ENCODE data around the gene GPRC6A. TPM values are rescaled to one million over a fixed set of nuclear protein-coding genes. Genes with fewer than 3 reads are reported as not detected.

The GPRC6A gene
- total RNA-seq, 1 experiment from 2014 or later, result not detected

- no peaks in the 10 kb centered on the region; a peak in 2 of 7 replicates for H3K36me3 Mint-ChIP-seq (ENCODE audit: insufficient read depth in 1 of 3, low read depth in 3 of 3)
- Histone ChIP-seq H3K27me3 (ENCODE audit: insufficient read depth, low read length) (peaks cover 17% of the 10 kb centered on the region; the same call in 1 of the 2 replicates), H2AFZ (ENCODE audit: low read length) (no peak overlapping the region), H2BK120ac (ENCODE audit: low read depth, low read length, poor library complexity, severe bottlenecking) (no peak overlapping the region), H3K27ac (ENCODE audit: insufficient read length, low read depth, low read length) (no peak overlapping the region), H3K23me2 (ENCODE audit: insufficient read length, low read depth, low read length, poor library complexity, severe bottlenecking) (peaks cover 12% of the 10 kb centered on the region), H2BK15ac (ENCODE audit: low read depth, low read length) (no peak overlapping the region), H2BK12ac (ENCODE audit: insufficient read length, low read depth, low read length) (no peak overlapping the region), H3K23ac (ENCODE audit: insufficient read length, low read depth, low read length) (no peak overlapping the region), H3T11ph (ENCODE audit: low read length) (no peak overlapping the region), H2AK5ac (ENCODE audit: insufficient read length, low read length) (no peak overlapping the region), H3K79me1 (ENCODE audit: insufficient read depth, low read depth, low read length, poor library complexity, severe bottlenecking) (no peaks in the 10 kb centered on the region), H3K79me2 (ENCODE audit: insufficient read depth, low read length) (no peaks in the 10 kb centered on the region), H4K91ac (ENCODE audit: insufficient read length, low read depth, low read length) (no peak overlapping the region), H2BK5ac (ENCODE audit: insufficient read length, low read length) (no peak overlapping the region), H3K9me3 (ENCODE audit: control insufficient read depth, low read depth, low read length) (no peaks in the 10 kb centered on the region), H3K4me2 (ENCODE audit: insufficient read depth, insufficient read length, low read length) (no peak overlapping the region), H4K5ac (ENCODE audit: insufficient read length, low read depth, low read length) (no peak overlapping the region), H3K14ac (ENCODE audit: insufficient read depth, low read length) (no peak overlapping the region), H2BK20ac (ENCODE audit: low read depth, low read length, poor library complexity, severe bottlenecking) (no peak overlapping the region), H3K4ac (ENCODE audit: low read depth, low read length) (no peak overlapping the region), H4K20me1 (ENCODE audit: control insufficient read depth, insufficient read depth, insufficient read length) (no peaks in the 10 kb centered on the region), H3K9ac (ENCODE audit: extremely low read depth, insufficient read length, low read length) (no peak overlapping the region), H3K4me1 (ENCODE audit: insufficient read depth, low read length) (no peaks in the 10 kb centered on the region), H3K56ac (ENCODE audit: insufficient read length, low read depth, low read length) (no peak overlapping the region), H3K18ac (ENCODE audit: insufficient read length, low read depth, low read length) (no peak overlapping the region), H4K8ac (replicated peaks; ENCODE audit: insufficient read length, low read depth, low read length) (no peak overlapping the region)
- no peaks in the 10 kb centered on the region; a peak in 1 of 5 replicates for H3K9me3 Mint-ChIP-seq
- no peak for DNase-seq
- peaks cover 14 to 17% of the 10 kb centered on the region in 2 experiments for H3K4me1 Mint-ChIP-seq
- H3K27ac Mint-ChIP-seq, result no peak overlapping the region
- no peak overlapping the region for H3K4me3 Mint-ChIP-seq
- peaks cover 42% of the 10 kb centered on the region for H3K27me3 Mint-ChIP-seq (ENCODE audit: low read depth)
- TF ChIP-seq, protein P1, sequence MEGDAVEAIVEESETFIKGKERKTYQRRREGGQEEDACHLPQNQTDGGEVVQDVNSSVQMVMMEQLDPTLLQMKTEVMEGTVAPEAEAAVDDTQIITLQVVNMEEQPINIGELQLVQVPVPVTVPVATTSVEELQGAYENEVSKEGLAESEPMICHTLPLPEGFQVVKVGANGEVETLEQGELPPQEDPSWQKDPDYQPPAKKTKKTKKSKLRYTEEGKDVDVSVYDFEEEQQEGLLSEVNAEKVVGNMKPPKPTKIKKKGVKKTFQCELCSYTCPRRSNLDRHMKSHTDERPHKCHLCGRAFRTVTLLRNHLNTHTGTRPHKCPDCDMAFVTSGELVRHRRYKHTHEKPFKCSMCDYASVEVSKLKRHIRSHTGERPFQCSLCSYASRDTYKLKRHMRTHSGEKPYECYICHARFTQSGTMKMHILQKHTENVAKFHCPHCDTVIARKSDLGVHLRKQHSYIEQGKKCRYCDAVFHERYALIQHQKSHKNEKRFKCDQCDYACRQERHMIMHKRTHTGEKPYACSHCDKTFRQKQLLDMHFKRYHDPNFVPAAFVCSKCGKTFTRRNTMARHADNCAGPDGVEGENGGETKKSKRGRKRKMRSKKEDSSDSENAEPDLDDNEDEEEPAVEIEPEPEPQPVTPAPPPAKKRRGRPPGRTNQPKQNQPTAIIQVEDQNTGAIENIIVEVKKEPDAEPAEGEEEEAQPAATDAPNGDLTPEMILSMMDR (conservative IDR thresholded peaks at IDR 0.05), result no peak
These were observed 65.8 kb downstream of the GPRC6A start for GRCh38 chr6:116763048-116763447.

Data from H9 (cell line).